HAP-1 (cell line): ENCODE data around the gene NDUFB8.
A peak's percentile ranks its signal among the peaks of the same experiment; 100 is the strongest.
"Not testable (repeated sequence)": the region's sequence is repeated elsewhere in the genome, so short reads cannot be mapped to it uniquely, and the experiment has no call there.

Source experiments
- DNase-seq, 2 experiments: peaks; one replicate each; pipeline ENCODE4 v3.0.0-alpha.2; 2016 to 2020; ENCODE audit warnings: low spot score in 2 of 2
- H3K27me3 ChIP-seq: fragments of 250-450 bp; sonication (Bioruptor Pico); 2 replicates; pipeline ENCODE4 v1.5.1; 2020; ENCODE audit warnings: low read depth, mild to moderate bottlenecking, moderate library complexity
- H3K36me3 ChIP-seq: fragments of 250-450 bp; sonication (Bioruptor Pico); replicated peaks from 2 replicates; pipeline ENCODE4 v1.5.1; 2020; ENCODE audit warnings: mild to moderate bottlenecking
- H3K4me1 ChIP-seq: fragments of 250-450 bp; sonication (Bioruptor Pico); 2 replicates; pipeline ENCODE4 v1.5.1; 2020; ENCODE audit warnings: mild to moderate bottlenecking
- H3K4me3 ChIP-seq: fragments of 250-450 bp; sonication (Bioruptor Pico); 2 replicates; pipeline ENCODE4 v1.5.1; 2020; ENCODE audit warnings: mild to moderate bottlenecking, moderate library complexity
- H3K9me3 ChIP-seq: fragments of 250-450 bp; sonication (Bioruptor Pico); 2 replicates; pipeline ENCODE4 v1.5.1; 2020; ENCODE audit warnings: mild to moderate bottlenecking, moderate library complexity
- in situ Hi-C: fragments of 300-500 bp; cut with MboI; formaldehyde crosslinking; loops from 3 replicates; pipeline ENCODE4 v1.14.3; 2020; ENCODE audit warnings: low sequenced_read_pairs, inconsistent platforms, mixed read lengths

Gene NDUFB8

DNA sequence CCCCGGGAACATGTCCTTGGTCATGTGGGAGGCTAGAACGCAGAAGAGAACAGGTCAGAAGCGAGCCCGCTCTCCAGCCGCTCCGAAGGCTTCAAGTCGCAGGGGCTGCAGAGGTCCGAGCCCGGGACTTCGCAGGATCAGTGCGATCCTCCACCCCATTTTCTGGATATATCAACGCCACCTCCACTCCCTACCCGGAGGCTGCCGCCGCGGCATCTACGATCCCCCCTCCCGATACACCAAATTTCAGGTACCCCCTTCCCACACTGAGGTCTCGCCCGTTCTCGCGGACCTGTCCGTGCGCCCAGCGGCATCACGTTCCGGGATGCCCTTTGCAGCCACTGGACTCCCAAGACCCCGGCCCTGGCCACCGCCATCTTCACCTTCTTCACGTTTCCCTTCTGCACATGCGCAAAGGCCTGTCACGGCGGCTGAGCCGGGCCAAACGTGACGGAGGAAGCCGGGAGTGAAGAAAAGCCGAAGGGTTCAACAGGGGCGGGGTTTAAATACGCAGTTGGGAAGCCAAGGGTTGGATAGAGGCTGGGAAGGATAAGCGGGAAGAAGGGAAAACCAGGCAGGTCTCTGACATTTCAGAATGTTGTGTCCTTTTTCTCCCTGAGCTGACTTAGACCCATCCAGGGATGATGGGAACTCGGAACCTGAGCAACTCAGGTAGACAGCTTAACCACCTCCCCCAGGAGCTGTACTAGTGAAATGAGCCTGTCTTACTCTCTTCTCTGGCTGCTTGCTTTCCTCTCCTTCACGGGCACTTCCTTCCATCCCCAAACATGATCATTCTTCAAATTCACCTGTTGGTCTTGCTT lies at the start of gene NDUFB8:
Gene NDUFB8 (minus strand): TSS at position 397 of the 824 bp plus-strand sequence. CDS start 20 bp downstream, at position 377.
- Histone ChIP-seq H3K9me3 (no peaks in the 10 kb centered on the region), H3K4me1 (peaks cover 14% of the 10 kb centered on the region), H3K27me3 (no peaks in the 10 kb centered on the region), H3K4me3 (peak within 1 kb of the TSS; percentile 80), H3K36me3 (peaks cover 22% of the 10 kb centered on the region)
- in situ Hi-C loops, result no loop called here
- peak; percentile 85 to 93 for DNase-seq

DNA sequence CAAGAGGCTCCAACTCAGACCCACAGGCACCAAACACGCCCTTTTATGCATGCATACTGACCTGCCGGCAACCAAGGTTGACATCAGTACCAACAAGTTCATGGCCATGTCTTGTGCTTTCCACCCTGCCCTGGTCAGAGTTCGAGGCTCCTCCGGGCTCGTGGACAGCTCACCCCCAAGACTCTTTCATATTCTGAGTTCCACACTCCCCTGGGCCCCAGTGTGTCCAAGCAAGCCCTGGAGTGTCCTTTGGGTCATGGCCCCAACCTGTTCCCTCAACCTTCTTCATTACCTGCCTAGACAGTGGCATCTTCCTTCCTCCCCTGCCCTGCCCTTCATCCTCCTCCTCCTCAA lies 46.6 kb upstream of the NDUFB8 start:
- in situ Hi-C loops, result no loop called here
- Histone ChIP-seq H3K4me3 (no peak overlapping the region), H3K4me1 (no peaks in the 10 kb centered on the region), H3K36me3 (no peaks in the 10 kb centered on the region), H3K27me3 (peaks cover 38% of the 10 kb centered on the region), H3K9me3 (no peaks in the 10 kb centered on the region)
- no peak for DNase-seq

DNA sequence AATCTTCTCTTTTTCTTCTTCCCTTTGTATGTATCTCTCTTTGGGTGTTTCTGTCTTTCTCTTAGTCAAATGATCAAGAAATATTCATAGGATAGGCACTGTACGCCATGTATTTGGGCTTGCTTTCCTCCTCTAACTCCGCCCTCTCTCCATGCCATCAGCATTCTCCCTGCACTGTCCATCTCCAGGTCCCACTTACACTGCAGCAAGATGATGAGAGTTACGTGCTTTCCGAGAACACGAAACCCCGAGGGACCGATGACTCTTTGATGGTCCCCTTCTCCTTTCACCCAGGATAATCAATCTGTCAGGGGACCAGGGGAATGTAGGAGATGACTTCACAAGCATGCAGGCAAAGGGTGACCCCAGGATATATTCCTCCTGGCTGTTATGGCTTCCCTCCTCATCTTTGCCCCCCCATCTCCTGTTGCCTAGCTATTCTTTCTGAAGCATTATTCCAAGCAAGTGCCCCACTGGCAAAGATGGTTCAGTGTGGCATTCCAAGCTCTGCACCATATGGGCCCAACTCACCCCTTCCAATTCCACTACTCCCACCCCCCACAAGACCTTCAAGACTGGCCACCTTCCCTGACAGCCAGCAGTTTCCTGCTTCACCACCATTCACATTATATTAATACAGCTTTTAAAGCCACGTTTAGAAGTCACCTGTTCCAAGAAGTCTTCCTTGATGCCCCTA lies 46.1 kb upstream of the NDUFB8 start:
- Histone ChIP-seq H3K36me3 (no peaks in the 10 kb centered on the region), H3K4me1 (no peaks in the 10 kb centered on the region), H3K27me3 (peaks cover 43% of the 10 kb centered on the region), H3K4me3 (no peak overlapping the region), H3K9me3 (no peaks in the 10 kb centered on the region)
- in situ Hi-C loops, result no loop called here
- no peak for DNase-seq

GRCh38 chr10:100575146-100575545 lies 45.5 kb upstream of the NDUFB8 start:
- H3K27me3 ChIP-seq, result peaks cover 48% of the 10 kb centered on the region
- H3K4me3 ChIP-seq, in situ Hi-C loops, H3K9me3 ChIP-seq, H3K4me1 ChIP-seq, DNase-seq, H3K36me3 ChIP-seq: not testable (repeated sequence)

GRCh38 chr10:100571084-100571856 lies 41.6 kb upstream of the NDUFB8 start:
- no peaks in the 10 kb centered on the region for H3K4me1 ChIP-seq
- no peaks in the 10 kb centered on the region for H3K36me3 ChIP-seq
- H3K9me3 ChIP-seq, result no peaks in the 10 kb centered on the region
- no peak overlapping the region for H3K4me3 ChIP-seq
- in situ Hi-C loops, result no loop called here
- DNase-seq, result no peak
- H3K27me3 ChIP-seq, result peaks cover 66% of the 10 kb centered on the region

DNA sequence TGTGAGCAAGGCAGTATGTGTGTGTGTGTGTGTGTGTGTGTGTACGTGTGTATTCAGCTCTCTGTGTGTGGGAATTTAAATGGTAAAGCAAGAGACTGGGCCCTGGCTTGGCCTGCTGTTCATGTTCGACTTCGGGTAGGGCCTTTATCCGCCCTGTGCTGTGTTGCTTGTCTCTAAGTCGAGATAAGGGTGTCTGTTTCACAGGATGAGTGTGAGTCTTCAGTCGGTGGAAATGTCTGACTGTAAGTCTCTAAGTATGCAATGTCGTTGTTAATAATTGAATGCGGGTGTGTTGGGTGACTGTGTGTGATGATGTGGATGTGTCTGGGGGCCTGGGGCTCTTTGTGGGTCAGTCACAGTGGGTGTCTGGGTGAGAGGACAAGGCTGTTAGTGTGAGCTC lies 40.8 kb upstream of the NDUFB8 start:
- no peaks in the 10 kb centered on the region for H3K9me3 ChIP-seq
- no peak for DNase-seq
- in situ Hi-C loops, result no loop called here
- H3K36me3 ChIP-seq, result no peaks in the 10 kb centered on the region
- no peak overlapping the region for H3K4me3 ChIP-seq
- peaks cover 62% of the 10 kb centered on the region for H3K27me3 ChIP-seq
- no peaks in the 10 kb centered on the region for H3K4me1 ChIP-seq

GRCh38 chr10:100569687-100570481 lies 40.2 kb upstream of the NDUFB8 start:
- Histone ChIP-seq H3K4me3 (peak overlapping the region; percentile 5; the same call in 1 of the 2 replicates), H3K36me3 (no peaks in the 10 kb centered on the region), H3K4me1 (no peaks in the 10 kb centered on the region), H3K27me3 (peaks cover 62% of the 10 kb centered on the region), H3K9me3 (no peaks in the 10 kb centered on the region)
- in situ Hi-C loops, result no loop called here
- DNase-seq, result no peak

DNA sequence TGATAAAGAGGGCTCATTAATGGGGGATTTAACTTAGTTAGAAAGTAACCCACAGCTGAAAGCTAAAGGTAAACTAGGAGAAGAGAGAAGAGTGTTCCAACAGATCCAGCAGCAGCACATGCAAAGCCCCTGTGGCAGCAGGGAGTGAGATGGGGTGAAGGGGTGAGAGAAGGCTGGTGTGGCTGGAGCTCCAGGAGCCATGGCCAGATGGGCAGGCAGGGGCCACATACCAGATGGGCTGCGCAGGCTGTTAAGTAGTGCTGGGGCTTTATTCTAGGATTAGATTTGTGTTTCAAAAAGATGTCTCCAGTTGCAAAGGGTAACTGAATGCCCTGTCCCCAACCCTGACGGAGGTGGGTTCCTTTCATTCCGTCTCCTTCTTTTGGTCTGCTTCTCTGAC lies 39.2 kb upstream of the NDUFB8 start:
- Histone ChIP-seq H3K4me3 (no peak overlapping the region), H3K27me3 (peaks cover 54% of the 10 kb centered on the region), H3K4me1 (no peaks in the 10 kb centered on the region), H3K36me3 (no peaks in the 10 kb centered on the region), H3K9me3 (no peaks in the 10 kb centered on the region)
- DNase-seq, result no peak
- in situ Hi-C loops, result no loop called here

- in situ Hi-C loops, result no loop called here
These were observed 38.2 kb upstream of the NDUFB8 start for GRCh38 chr10:100567826-100568225.

GRCh38 chr10:100567249-100567648 lies 37.6 kb upstream of the NDUFB8 start:
- Histone ChIP-seq H3K4me3 (no peak overlapping the region), H3K4me1 (no peaks in the 10 kb centered on the region), H3K36me3 (no peaks in the 10 kb centered on the region), H3K9me3 (no peaks in the 10 kb centered on the region), H3K27me3 (peaks cover 39% of the 10 kb centered on the region)
- in situ Hi-C loops, result no loop called here
- DNase-seq, result no peak

More at GRCh38 chr10:100567826-100568225, 38.2 kb upstream of the NDUFB8 start:
- no peak for DNase-seq
- peaks cover 44% of the 10 kb centered on the region for H3K27me3 ChIP-seq
- no peak overlapping the region for H3K4me3 ChIP-seq
- no peaks in the 10 kb centered on the region for H3K4me1 ChIP-seq
- H3K9me3 ChIP-seq, result no peaks in the 10 kb centered on the region
- no peaks in the 10 kb centered on the region for H3K36me3 ChIP-seq

DNA sequence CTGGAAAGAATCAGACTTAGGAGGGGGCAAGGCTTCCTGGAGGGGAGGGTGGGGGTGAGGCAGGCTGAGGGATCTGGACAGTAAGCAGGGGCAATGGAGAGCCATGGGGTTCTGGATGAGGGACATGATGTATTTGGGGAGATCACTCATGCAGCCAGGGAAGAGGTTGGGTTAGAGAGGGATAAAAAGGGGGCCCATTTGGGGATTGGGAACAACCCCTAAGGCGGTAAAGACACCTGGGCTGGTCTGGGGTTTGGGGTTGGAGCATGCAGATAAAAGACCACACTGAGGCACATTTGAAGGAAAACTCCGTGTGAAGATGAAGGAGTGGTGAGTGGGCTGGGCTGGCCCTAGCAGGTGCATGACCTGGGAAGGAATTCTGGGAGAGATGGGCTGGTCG lies 36.9 kb upstream of the NDUFB8 start:
- no peaks in the 10 kb centered on the region for H3K4me1 ChIP-seq
- no peak overlapping the region for H3K4me3 ChIP-seq
- no peaks in the 10 kb centered on the region for H3K36me3 ChIP-seq
- H3K27me3 ChIP-seq, result peaks cover 32% of the 10 kb centered on the region
- no peak for DNase-seq
- H3K9me3 ChIP-seq, result no peaks in the 10 kb centered on the region
- in situ Hi-C loops, result no loop called here

- H3K4me1 ChIP-seq, result no peaks in the 10 kb centered on the region
- H3K36me3 ChIP-seq, result no peaks in the 10 kb centered on the region
- DNase-seq, result no peak
- H3K27me3 ChIP-seq, result peaks cover 23% of the 10 kb centered on the region; the same call in 1 of the 2 replicates
- H3K4me3 ChIP-seq, result no peak overlapping the region
- no peaks in the 10 kb centered on the region for H3K9me3 ChIP-seq
- in situ Hi-C loops, result no loop called here
These were observed 35.7 kb upstream of the NDUFB8 start for GRCh38 chr10:100565206-100565985.
